ENCODE data around the gene DDAH2.

DDAH2 gene

DNA sequence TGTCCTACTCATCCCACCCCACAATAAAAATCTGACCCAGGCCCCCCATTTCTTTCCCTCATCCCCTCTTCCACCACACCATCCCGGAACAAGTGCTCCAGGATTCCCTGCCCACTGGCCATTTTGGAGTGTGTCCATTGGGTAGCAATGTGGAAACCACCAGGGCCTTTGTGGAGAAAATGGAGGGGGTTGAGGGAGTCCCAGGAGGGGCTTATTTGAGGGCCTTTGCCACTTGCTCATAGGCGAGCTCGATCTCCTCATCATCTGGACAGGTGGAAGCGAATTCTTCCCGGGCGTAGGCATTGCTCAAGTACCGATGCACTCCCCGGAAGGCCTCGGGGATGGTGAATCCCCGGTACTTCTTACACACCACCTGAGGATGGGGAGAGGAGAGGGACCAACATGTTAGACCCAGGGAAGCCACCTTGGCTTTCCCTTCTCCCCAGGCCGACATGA, 1.6 kb upstream of the DDAH2 start:
- no peak for DNase-seq (ENCODE audit: low spot score)

DNA sequence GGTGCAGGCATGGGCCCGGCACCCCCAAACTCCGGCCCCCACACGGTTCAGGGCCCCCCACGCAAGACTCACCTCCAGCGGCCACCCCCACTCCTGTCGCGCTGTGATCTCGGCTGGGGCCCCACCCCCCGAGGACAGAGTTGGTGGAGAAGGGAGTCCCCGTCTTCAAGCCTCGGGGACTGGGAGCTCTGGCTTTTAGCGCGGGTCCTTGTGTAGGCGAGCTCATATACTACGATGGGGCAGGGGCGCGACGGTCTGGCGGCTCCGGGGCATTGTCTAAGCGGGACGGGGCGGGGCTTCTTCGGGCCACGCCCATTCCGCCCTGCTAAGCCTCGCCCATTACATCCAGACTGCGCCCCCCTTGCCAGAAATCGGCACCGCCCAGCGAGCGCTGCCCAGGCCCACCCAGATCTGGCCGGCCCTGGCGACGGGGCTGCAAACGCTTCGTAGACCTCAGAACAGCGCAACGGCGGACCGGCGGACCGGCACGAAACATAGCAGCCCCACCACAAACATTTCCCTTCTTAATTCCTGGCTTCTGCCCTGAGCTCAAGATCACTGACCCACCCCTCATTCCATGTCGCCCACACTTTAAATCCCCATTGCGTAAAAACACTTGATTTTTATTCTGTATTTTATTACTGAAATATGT, 1.0 kb upstream of the DDAH2 start:
- peak; percentile 71 for DNase-seq (ENCODE audit: low spot score)

DNA sequence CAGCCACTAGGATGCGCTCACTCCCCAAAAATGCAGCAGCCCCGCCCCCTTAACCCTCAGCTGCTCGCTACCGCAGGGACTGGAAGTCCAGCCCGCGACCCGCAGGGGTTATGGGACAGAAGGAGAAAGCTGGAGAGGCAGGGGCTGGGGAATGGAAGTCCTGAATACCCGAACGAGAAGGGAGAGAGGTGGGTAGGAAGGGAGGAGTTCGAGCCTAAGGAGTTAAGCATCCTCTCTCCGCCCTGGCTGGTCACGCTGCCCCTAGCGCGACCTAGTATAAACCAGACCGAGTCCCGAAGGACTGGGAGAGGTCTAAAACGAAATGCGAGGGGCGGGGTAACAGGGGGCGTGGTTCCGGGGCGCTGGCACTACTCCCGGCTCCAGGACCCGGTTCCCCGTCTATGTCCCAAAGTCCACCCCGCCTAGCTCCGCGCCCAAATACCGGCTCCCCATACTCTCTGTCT, 448 bp upstream of the DDAH2 start:
- peak; percentile 85 for DNase-seq (ENCODE audit: low spot score)

DNA sequence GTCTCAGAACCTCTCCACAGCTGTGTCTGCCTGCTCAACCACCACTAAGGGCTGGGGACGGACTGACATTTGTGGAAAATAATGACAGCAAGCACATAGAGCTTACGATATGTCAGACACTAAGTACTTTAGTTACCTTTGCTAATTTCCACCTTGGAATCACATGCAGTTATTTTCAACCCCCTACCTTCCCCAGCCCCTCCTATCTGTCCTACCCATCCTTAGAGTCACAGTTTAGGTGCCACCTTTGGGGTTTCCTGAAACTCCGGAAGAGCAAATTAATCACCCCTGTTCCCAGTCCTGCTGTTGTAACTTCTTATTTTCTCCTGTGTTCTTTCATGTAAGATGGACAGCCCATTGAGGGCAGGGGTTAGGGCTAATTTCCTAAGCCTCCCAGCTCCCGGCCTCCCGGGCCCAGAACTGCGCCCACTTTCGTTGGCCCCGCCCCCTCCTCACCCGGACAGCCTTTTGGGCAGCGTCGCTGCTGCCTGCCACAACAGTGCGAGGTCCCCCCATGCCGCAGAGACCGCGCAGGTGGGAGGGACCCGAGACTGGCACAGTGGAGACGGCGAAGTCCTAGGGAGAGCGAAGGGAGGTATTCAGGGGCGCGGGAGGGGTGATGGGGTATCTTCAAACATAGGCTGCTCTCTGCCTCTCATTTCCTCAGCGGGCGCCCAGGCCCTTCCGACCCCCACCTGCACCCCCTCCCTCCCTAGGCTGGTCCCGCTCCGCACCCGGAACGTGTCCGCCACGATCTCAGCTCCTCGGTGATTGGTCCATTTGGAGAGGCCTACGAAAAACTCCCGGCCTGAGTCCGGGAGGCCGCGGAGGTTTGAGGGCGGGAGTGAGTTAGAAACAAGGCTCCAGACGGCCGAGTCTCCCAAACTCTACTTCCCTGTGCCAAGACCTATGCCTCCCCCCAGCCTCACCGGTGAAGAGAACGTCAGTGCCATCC, 1.1 kb downstream of the DDAH2 start:
- peak; percentile 94 for DNase-seq (ENCODE audit: low spot score)

DNA sequence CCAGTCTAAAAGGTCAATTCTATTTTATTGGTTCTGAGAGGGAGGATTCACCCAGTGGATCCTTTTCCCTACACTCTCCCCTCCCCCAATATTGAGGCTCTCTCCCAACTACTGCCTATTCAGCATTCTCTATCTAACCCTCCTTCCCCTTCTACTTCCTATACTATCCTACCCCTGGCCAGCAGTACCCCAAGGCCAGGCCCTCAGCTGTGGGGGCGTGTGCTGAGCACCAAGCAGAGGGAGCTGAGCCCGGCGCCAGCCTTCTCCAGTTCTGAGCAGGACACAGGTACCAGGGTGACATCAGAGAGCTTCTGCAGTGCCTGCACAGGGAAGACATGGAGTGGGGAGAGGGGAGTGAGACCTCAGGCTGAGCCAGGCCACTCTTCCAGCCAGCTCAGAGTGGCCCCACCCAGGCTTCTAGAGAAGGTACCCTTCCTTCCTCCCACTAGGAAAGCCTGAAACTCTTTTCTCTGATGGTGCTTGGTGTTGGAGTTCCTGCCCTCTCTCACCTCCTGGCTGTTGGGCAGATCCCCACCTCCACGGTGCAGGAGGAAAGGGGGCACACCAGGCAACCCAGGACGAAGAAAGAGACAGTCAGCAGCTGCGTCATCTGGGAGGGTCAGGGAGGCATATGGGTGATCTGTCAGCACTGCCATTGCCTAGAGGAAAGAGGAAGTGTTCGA, 1.9 kb downstream of the DDAH2 start:
- no peak for DNase-seq (ENCODE audit: low spot score)

DNA sequence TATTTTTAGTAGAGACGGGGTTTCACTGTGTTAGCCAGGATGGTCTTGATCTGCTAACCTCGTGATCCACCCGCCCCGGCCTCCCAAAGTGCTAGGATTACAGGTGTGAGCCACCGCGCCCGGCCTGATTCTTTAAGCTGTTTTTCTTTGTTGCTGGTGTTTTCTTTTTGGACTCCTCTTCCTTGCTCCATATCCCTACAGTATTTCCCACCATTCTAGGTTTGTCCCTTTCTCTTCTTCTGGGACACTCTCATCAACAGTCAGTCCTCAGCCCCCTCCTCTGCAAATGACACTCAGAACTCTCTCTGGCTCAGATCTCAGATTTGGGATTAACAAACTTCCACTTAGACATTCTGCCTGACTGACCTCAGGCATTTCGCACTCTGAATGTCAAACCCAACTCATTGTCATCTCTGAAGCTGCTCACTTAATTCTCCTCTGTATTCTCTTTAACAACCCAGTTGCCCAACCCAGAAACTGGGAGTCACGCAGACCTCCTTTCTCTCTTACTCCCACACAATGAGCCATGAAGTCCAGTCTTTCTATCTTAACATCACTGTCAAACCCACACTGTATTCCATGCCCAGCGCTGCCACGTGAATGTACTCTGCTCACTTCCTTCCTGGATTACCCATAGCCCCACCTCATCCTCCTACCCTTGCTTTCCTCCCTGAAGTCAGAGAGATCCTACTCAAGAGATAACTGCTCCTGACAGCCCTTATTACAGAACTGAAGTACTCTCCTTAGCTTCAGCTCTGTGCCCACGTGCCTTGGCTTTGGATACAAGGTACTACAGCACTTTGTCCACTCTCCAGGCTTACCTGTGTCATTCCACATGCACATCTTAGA, 3.4 kb downstream of the DDAH2 start:
- no peak for DNase-seq (ENCODE audit: low spot score)

DNA sequence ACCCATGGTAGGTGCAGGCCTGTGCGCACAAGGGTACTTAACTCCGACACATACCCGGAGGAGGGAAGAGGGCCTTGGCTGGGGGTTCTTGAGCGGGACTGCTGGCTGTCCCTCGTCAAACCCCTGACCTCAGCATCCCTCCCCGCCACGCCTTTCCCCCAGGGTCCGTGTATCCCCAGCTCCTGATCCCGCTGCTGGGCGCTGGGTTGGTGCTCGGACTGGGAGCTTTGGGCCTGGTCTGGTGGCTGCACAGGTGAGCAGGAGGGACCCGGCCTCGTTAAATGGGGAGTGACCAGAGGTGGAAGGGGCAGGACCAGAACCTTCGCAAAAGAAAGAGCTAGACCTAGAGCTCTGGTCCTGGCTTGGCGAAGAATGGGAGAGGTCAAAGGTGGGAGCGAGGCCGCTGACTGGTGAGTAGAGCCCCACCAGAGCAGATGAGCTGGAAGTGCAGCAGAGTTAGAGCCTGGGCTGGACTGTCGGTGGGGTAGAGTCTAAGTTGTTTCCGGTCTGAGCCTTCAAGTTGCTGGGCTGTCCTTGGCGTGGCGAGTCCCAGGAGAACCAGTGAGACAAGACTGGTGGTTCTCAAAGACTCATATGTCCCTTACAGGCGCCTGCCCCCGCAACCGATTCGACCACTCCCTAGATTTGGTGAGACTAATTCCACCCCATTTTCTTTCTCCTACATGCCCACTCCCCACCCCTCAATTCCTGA, 5.0 kb downstream of the DDAH2 start:
- no peak for DNase-seq (ENCODE audit: low spot score)

DNA sequence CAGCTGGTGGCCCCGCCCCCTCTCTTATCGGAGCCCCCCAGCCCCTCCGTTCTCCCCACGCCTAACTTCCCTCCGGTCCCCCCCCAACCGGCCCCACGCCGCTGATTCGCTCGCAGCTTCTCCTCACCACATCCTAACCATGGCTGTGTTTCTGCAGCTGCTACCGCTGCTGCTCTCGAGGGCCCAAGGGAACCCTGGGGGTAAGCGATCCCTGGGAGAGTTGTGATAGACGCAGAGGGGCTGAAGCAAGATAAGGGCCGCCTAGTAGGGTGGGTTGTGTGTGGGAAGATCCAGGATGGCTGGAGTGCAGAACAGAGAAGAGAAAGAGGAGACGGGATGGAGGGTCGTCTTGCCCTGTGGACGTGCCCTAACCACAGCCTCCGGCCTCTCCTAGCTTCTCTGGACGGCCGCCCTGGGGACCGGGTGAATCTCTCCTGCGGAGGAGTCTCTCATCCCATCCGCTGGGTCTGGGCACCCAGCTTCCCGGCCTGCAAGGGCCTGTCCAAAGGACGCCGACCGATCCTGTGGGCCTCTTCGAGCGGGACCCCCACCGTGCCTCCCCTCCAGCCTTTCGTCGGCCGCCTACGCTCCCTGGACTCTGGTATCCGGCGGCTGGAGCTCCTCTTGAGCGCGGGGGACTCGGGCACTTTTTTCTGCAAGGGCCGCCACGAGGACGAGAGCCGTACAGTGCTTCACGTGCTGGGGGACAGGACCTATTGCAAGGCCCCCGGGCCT, 5.7 kb downstream of the DDAH2 start, which contains the start of gene MPIG6B:
Gene MPIG6B (plus strand): TSS at position 129 of the 735 bp plus-strand sequence. CDS start 11 bp downstream, at position 140.
- no peak for DNase-seq (ENCODE audit: low spot score)

DNA sequence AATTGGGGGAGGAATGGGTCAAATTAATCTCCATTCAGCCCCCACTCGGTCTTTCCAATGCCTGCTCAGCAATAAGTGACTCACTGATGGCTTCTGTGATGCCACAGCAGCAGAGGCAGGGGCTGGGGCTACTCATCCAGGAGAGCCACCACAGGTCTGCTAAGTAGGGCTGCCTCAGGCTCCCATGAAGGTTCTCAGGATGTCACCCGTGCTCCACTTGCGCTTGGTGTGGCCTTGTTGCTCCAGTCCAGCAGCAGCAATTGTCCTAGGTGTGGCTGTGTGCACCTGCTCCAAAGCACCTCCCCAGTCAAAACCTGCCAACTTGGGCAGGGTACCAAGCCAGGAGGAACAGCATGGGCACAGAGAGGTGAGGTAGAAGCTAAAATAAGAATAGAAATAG, 6.9 kb downstream of the DDAH2 start:
- no peak for DNase-seq (ENCODE audit: low spot score)

DNA sequence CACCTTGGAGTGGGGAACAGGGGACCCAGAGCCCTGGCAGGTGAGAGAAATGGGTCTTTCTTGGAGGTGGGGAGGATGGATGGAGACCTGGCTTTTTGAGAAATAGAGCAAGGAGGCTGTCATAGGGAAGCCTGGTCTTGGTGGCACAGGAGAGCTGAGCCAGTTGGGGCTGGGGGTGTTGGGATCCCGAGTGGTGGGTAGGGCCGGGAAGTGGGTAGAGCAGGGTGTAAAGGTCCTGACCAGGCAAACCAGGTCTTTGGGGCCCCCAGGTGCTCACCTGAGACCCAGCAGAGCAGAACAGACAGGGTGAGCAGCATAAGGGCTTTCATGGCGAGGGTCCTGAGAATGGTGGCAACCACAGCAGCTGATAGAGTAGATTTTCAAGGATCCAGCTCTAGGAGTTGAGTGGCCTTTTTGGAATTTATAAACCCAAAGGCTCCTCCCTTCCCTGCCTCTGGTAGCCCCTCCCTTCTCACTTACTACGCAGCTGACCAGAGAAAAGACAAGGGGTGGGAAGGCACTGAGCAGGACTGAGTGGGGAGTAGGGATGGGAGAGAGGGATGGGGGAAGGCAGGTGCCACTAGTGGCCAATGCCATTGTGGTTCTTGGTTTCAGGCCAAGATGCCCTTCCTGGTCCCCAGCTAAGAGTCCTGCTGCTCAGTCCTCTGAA, 7.6 kb downstream of the DDAH2 start, which contains the start of gene LY6G6C:
Gene LY6G6C (minus strand): TSS at position 396 of the 670 bp plus-strand sequence. CDS start 67 bp downstream, at position 329.
- DNase-seq (ENCODE audit: low spot score): no peak

DNA sequence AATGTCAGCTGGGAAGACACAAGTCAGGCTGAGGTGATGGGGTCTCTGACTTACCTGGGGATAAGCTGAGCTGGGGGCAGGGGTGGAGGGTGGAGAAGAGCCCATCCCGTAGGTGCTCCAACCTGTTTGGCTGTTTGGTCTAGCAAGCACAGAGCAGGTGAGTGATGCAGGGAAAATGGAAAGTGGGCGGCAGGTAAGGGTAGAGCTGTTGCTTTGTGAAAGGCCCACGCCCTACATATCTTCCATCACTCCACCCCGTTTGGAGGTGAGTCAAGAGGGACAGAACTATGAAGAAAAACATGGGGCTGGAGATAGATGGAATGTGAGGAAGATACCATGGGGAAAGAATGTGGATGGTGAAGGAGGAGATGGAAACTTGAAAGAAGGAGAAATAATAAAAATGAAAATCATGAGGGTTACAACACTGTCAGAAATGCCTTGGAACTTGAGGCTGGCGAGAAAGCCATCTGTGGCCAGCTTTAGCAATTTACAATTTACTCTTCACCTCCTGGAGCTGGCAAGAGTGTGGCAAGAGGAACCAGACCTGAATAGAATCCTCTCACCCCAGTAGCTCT, 8.8 kb downstream of the DDAH2 start:
- DNase-seq (ENCODE audit: low spot score): no peak

DNA sequence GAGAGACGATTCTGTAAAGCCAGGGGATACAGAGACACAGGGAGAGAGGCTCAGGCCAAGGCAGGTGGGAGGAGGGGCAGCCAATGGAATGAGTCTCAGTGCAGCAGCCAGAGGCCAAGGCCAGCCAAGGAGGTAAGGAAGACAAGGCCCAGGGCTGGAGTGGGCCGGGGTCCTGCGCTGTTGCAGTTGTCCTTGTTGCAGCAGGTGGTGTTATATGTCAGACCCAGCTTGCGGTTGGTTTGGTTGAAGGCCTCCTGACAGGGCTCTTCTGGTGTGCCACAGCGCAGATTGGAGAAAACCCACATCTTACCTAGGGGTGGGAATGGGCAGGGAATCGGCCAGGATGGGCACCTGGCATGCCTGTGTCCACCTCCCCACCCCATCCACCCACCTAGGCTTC, 10.1 kb downstream of the DDAH2 start:
- DNase-seq (ENCODE audit: low spot score): no peak

DNA sequence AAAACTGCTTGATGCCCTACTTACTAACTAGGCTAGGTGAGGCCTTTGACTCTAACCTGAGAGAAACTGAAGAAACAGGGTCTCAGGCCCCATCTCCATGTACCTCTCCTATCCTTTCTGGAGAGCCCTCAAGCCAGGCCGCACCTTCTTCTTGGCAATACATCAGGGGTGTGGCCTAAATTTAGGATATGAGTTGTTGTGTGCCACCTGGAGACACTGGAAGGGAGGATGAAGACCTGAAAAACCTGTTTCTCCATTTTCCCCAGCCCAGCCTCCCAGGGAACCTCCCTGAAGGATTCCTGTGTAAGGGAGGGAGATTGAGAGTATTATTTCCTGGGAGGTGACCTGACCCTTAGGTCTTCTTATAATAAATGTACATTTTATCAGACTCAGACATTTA, 10.8 kb downstream of the DDAH2 start:
- no peak for DNase-seq (ENCODE audit: low spot score)

DNA sequence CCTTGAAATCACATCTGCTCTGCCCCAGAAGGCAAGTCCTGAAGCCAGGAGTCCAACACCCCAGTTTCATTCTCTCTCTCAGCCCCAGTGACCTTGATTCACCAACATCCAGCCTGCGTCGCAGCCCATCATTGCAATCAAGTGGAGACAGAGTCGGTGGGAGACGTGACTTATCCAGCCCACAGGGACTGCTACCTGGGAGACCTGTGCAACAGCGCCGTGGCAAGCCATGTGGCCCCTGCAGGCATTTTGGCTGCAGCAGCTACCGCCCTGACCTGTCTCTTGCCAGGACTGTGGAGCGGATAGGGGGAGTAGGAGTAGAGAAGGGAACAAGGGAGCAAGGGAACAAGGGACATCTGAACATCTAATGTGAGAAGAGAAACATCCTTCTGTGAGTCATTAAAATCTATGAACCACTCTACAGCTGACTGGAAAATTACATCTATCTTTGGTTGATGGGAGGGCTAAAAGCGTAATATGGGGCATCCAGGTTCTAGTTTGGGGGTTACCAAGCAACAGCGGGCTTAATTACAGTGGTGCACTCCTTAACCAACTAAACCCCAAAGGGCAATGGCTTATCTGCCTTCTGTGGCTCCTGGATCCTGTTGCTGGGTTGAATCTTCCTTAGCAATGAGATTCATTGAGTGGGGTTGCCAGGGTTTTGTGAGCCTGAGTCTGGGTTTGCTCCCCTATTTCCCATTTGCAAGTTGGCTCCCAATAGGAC, 11.4 kb downstream of the DDAH2 start:
- DNase-seq (ENCODE audit: low spot score): no peak

DNA sequence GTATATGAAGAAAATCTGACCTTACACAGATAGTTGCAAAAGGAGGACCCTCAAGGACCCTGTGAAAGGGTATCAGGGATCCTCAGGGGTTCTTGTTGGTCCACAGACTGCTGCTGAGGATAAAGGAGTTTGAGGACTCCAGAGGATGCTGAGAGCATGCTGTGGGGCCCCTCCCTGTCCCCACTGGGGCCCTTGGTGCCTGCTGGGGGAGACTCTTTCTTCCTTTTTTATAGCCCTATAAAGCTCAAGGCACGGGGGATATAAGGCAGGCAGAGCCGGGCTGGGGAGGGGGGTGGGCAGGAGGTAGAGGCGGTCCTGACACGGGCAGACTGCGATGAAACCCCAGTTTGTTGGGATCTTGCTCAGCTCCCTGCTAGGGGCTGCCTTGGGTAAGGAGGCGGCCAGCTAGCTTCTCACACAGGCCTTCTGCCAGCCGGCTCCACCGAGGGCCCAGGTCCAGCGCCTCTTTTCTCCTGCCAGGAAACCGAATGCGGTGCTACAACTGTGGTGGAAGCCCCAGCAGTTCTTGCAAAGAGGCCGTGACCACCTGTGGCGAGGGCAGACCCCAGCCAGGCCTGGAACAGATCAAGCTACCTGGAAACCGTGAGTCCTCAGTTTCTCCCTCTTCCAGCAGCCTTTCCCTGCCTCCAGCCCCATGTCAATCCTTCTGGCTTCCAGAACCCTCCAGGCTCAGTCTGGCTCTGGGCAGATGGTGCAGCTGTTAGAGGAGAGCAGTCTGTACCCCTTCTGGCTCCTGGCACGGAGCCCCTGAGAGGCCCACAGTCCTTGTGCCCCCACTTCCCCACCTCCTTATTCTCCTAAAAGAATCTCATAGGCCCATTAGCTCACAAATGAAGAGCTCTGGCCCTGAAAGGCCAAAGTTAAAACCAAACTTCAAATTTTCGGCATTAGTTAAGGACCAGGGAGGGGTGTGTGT, 13.8 kb downstream of the DDAH2 start, which contains the start of gene LY6G6D:
Gene LY6G6D (plus strand): TSS at position 327 of the 937 bp plus-strand sequence. CDS start 8 bp downstream, at position 335.
- no peak for DNase-seq (ENCODE audit: low spot score)

DNA sequence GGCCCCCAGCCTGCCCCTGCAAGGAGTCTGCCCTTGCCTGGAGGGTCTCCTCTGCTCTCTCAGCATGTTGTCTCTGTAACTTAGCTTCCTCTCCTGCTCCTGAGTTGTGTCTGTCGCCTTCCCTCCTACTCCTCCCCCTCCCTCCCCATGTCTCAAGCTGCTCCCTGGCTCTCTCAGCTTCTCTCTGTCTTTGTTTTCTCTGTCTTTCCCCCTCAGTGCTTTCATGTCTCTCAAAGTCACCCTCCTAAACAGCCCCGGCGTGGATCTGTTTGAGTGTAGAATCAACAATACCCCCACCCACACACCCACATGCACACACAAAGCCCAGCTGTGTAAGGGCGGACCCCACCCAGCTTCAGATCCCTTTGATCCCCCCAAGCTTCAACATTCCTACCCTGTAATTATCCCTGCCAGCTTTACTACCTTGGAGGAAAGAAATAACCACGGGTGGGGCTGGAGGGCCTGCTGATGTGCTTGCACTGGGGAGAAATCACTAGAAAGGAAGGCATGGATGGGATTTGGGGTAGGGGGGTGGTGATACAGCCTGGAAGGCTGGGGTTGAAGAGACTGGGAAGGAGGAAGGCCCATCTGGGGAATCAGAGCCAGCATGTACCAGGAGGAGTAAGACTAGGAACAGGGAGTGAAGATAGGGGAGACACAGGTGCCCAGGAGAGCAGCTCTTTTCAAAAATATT, 15.0 kb downstream of the DDAH2 start:
- no peak for DNase-seq (ENCODE audit: low spot score)
